ENCODE results near the gene TMEM266.

TMEM266 gene

GRCh38 chr15:76172782-76173181 is 113.0 kb downstream of the TMEM266 start:
- TF ChIP-seq CTCF (conservative IDR thresholded peaks at IDR 0.05; ENCODE audit: low read depth, low read length), result no peak
- no peaks in the 10 kb centered on the region for H3K4me1 ChIP-seq (ENCODE audit: low read depth, poor library complexity, severe bottlenecking)
- H3K79me2 ChIP-seq (ENCODE audit: insufficient read depth, low read depth), result no peaks in the 10 kb centered on the region
- no peak overlapping the region for H3K9ac ChIP-seq
- H4K20me1 ChIP-seq (ENCODE audit: insufficient read depth), result no peaks in the 10 kb centered on the region
- H3K36me3 ChIP-seq (ENCODE audit: insufficient read depth), result no peaks in the 10 kb centered on the region
- H3K27me3 ChIP-seq (ENCODE audit: insufficient read depth, low read depth), result no peaks in the 10 kb centered on the region
- H3K4me2 ChIP-seq, result no peak overlapping the region
- H3K27ac ChIP-seq, result no peak overlapping the region
- H3K4me3 ChIP-seq (IDR thresholded peaks at IDR 0.05; ENCODE audit: insufficient read depth, low read depth, low read length), result no peak overlapping the region
- H2AFZ ChIP-seq (ENCODE audit: low read depth), result no peak overlapping the region

- H3K4me3 ChIP-seq (IDR thresholded peaks at IDR 0.05; ENCODE audit: insufficient read depth, low read depth, low read length), result no peak overlapping the region
- no peak for TF ChIP-seq CTCF (conservative IDR thresholded peaks at IDR 0.05; ENCODE audit: low read depth, low read length)
- H3K9ac ChIP-seq, result no peak overlapping the region
- no peak overlapping the region for H3K4me2 ChIP-seq
- H2AFZ ChIP-seq (ENCODE audit: low read depth), result no peak overlapping the region
- H3K4me1 ChIP-seq (ENCODE audit: low read depth, poor library complexity, severe bottlenecking), result no peaks in the 10 kb centered on the region
- H3K27me3 ChIP-seq (ENCODE audit: insufficient read depth, low read depth), result no peaks in the 10 kb centered on the region
- H3K79me2 ChIP-seq (ENCODE audit: insufficient read depth, low read depth), result no peaks in the 10 kb centered on the region
- H3K27ac ChIP-seq, result no peak overlapping the region
- no peaks in the 10 kb centered on the region for H3K36me3 ChIP-seq (ENCODE audit: insufficient read depth)
- no peaks in the 10 kb centered on the region for H4K20me1 ChIP-seq (ENCODE audit: insufficient read depth)
These were observed 113.6 kb downstream of the TMEM266 start for GRCh38 chr15:76173317-76173834.

GRCh38 chr15:76174654-76175053 is 114.9 kb downstream of the TMEM266 start:
- Histone ChIP-seq H3K4me2 (no peak overlapping the region), H3K27me3 (ENCODE audit: insufficient read depth, low read depth) (no peaks in the 10 kb centered on the region), H3K4me3 (IDR thresholded peaks at IDR 0.05; ENCODE audit: insufficient read depth, low read depth, low read length) (no peak overlapping the region), H4K20me1 (ENCODE audit: insufficient read depth) (no peaks in the 10 kb centered on the region), H2AFZ (ENCODE audit: low read depth) (no peak overlapping the region), H3K79me2 (ENCODE audit: insufficient read depth, low read depth) (no peaks in the 10 kb centered on the region), H3K27ac (no peak overlapping the region), H3K9ac (no peak overlapping the region), H3K4me1 (ENCODE audit: low read depth, poor library complexity, severe bottlenecking) (no peaks in the 10 kb centered on the region), H3K36me3 (ENCODE audit: insufficient read depth) (no peaks in the 10 kb centered on the region)
- no peak for TF ChIP-seq CTCF (conservative IDR thresholded peaks at IDR 0.05; ENCODE audit: low read depth, low read length)

GRCh38 chr15:76175442-76175841 is 115.7 kb downstream of the TMEM266 start:
- Histone ChIP-seq H3K36me3 (ENCODE audit: insufficient read depth) (no peaks in the 10 kb centered on the region), H3K27ac (no peak overlapping the region), H3K4me1 (ENCODE audit: low read depth, poor library complexity, severe bottlenecking) (no peaks in the 10 kb centered on the region), H3K9ac (no peak overlapping the region), H3K4me2 (no peak overlapping the region), H3K27me3 (ENCODE audit: insufficient read depth, low read depth) (no peaks in the 10 kb centered on the region), H4K20me1 (ENCODE audit: insufficient read depth) (no peaks in the 10 kb centered on the region), H3K4me3 (IDR thresholded peaks at IDR 0.05; ENCODE audit: insufficient read depth, low read depth, low read length) (no peak overlapping the region), H2AFZ (ENCODE audit: low read depth) (no peak overlapping the region), H3K79me2 (ENCODE audit: insufficient read depth, low read depth) (no peaks in the 10 kb centered on the region)
- TF ChIP-seq CTCF (conservative IDR thresholded peaks at IDR 0.05; ENCODE audit: low read depth, low read length), result no peak

Data from KMS-11 (cell line).